ENCODE results near the gene MAPK1.
"Not testable (repeated sequence)": the region's sequence is repeated elsewhere in the genome, so short reads cannot be mapped to it uniquely, and the experiment has no call there.

MAPK1 gene

DNA sequence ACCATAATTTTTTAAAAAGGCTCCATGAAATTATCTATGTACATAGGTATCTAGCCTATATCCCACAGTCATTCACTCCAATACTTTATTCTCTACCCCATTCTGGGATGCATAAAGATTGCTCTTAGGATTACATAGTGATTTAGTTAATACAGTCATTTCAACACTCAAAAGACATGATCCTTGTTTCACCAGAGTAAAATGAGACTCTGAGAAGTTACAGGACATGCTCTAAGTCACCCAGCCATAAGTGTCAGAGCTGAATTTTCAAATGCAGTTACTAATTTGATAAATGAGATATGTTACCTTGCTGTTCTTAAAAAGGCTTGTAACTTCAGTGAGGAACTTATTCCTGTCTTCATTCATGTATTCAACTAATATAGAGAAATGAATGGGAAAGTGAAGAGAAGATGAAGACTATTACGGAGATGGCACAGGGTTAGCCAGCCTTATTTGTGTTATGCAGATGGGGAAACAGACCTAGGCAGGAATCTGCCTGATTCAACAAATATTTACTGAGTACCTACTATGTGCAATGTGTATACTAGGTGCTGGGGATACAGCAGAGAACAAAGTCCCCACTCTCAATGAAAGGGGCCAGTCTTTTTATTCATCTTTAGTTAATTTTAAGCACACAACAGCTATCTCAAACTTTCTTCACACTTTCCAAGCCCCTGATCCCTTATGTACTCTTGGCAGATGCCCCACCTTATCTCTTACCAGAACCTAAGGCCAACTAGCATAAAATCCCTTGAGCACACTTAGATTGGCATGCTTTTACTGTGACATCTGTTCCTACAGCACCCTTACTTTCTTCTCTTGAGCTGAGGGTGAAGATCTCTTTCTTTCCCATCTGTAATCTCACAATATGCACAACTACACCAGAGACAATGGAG is 21.6 kb downstream of the MAPK1 start:
- DNase-seq: no peak

DNA sequence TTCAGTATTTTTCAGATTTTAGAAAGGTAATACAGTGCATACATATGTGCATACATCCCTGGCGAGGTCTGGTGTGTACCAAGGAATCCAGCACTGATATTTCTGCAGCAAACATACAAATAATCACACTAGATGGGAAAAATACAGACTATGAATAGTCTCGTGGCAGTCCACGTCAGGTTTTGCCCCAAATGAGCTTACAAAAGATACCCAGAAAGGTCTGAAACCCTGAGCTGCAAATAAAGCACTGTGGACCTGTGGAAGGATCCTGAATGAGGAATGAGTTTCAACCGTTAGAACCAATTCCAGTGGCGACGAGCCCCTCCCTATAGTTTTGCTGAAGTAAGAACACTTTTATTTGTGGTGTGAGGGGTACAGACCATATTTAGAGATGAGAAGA is 24.5 kb downstream of the MAPK1 start:
- no peak for DNase-seq

DNA sequence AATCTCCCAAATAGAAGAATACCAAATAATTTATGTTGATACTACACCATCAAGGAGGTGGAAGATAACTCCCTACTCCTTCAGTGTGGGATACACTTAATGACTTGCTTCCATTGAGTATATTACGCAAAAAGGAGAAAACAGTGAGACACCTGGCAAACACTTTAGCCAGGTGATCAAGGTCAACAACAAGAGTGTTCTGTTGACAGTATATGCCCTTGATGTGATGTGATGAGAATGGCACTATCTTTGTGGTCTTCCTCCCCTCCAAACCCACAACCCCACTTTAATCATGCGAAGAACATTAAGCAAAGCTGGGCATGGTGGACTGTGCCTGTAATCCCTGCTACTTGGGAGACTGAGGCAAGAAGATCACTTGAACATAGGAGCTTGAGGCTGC is 26.0 kb downstream of the MAPK1 start:
- no peak for DNase-seq

DNA sequence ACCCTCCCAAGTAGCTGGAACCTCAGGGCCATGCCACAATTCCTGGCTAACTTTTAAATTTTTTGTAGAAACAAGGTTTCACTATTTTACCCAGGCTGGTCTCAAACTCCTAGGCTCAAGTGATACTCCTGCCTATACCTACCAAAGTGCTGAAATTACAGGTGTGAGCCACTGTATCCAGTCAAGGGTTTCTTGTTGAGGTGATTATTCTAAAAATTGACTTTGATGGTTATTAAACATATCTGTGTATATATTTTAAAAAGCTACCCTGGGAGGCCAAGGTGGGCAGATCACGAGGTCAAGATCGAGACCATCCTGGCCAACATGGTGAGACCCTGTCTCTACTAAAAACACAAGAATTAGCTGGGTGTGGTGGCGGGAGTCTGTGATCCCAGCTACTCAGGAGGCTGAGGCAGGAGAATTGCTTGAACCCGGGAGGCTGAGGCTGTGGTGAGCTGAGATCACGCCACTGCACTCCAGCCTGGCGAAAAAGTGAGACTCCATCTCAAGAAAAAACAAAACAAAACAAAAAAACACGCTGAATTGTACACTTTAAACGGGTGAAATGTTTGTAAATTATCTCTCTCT is 27.1 kb downstream of the MAPK1 start:
- no peak for DNase-seq

DNA sequence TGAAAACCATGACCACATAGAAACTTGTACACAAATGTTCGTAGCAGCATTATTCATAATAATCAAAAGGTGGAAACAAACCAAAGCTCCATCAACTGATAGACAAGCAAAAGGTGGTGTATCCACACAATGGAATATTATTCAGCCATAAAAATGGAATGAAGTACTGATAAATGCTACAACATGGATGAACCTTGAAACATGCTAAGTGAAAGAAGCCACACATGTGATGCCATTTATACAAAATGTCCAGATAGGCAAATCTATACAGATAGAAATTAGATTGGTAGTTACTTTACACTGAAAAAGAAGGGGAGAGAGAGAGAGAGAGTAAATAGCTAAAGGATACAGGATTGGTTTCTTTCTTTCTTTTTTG is 27.7 kb downstream of the MAPK1 start:
- DNase-seq: no peak

DNA sequence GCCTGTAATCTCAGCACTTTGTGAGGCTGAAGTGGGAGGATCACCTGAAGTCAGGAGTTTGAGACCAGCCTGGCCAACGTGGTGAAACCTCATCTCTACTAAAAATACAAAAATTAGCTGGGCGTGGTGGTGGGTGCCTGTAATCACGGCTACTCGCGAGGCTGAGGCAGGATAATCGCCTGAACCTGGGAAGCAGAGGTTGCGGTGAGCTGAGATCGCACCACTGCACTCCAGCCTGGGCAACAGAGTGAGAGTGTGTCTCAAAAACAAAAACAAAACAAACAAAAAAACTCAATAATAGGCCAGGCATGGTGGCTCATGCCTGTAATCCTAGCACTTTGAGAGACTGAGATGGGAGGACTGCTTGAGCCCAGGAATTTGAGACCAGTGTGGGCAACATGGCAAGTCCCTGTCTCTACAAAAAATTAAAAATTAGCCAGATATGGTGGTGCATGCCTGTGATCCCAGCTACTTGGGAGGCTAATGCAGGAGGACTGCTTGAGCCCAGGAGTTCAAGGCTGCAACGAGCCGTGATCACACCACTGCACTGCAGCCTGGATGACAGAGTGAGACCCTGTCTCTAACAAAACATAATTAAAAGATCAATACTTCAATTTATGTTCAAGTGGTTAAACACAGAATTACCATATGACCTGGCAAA is 28.2 kb downstream of the MAPK1 start:
- DNase-seq: not testable (repeated sequence)

DNA sequence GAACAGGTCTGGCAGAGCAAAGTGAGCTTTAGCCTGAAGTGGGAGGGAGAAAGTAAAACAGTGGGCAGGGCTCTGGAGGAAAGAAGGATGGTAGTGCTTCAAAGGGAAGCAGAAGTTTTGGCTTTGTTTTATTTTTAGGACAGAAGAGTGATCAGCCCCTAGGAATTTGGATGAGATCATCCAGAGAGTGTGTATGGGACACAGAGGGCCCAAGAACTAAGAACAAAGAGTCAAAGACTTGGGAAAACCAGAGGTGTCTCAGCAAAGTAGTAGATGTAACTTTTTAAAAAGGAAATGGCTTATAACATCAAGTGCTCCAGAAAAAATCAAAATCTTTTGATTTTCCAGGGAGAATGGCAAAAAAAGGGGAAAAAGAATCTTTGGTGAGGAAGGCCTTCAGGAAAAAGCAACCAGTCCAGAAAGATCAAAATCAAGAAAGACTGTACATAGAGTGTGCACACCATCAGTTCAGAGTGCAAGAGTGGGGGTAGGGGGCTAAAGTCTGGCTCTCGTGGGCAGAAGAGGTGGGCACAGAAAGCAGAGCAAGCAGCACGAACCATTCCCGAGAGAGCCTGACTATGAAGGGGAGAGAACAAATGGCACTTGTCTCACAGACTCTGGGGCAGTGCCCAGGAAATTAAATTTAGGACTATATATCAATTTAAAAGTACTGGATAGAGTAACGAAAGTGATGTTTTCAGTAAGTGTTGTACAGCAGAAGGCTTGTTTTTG is 30.0 kb downstream of the MAPK1 start:
- DNase-seq: peak; percentile 91

DNA sequence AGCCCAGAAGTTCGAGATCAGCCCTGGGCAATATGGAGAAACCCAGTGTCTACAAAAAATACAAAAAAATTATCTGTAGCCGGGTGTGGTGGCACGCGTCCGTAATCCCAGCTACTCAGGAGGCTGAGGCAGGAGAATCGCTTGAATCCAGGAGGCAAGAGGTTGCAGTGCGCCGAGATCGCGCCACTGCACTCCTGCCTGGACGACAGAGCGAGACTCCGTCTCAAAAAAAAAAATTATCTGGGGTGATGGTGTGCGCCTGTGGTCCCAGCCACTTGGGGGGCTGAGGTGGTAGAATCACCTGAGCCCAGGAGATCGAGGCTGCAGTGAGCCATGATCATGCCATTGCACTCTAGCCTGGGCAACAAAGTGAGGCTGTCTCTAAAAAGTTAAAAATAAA is 31.0 kb downstream of the MAPK1 start:
- not testable (repeated sequence) for DNase-seq

DNA sequence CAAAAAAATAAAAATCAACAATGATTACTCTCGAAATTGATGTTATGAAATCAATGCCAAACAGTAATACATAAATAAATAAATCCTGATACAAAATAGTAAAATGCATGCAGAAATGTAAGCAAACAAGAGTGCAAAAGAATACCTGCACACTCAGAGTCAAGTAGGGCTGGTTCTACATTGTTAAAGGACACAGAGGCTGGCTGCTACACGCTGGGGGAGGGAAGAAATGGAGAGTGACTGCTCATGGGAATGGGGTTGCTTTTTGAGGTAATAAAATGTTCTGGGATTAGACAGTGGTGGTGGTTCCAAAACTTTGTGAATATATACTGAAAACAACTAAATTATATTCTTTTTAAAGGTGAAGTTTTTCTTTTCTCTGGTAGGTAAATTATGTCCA is 32.1 kb downstream of the MAPK1 start:
- no peak for DNase-seq

DNA sequence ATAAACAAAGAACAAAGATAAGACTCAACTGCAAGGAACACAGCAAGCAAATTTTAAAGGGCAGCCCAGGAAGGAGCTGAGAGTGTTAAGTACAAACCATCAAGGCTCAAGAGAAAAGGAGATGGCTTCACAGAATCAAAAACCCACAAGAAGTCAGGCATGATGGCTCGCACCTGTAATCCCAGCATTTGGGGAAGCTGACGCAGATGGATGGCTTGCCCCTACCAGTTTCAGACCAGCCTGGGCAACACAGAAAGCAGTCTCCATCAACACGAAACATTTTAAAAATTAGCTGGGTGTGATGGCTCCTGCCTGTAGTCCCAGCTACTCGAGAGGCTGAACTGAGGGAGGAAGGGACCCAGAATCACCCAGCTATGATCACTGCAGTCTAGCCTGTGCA is 32.6 kb downstream of the MAPK1 start:
- DNase-seq: no peak

DNA sequence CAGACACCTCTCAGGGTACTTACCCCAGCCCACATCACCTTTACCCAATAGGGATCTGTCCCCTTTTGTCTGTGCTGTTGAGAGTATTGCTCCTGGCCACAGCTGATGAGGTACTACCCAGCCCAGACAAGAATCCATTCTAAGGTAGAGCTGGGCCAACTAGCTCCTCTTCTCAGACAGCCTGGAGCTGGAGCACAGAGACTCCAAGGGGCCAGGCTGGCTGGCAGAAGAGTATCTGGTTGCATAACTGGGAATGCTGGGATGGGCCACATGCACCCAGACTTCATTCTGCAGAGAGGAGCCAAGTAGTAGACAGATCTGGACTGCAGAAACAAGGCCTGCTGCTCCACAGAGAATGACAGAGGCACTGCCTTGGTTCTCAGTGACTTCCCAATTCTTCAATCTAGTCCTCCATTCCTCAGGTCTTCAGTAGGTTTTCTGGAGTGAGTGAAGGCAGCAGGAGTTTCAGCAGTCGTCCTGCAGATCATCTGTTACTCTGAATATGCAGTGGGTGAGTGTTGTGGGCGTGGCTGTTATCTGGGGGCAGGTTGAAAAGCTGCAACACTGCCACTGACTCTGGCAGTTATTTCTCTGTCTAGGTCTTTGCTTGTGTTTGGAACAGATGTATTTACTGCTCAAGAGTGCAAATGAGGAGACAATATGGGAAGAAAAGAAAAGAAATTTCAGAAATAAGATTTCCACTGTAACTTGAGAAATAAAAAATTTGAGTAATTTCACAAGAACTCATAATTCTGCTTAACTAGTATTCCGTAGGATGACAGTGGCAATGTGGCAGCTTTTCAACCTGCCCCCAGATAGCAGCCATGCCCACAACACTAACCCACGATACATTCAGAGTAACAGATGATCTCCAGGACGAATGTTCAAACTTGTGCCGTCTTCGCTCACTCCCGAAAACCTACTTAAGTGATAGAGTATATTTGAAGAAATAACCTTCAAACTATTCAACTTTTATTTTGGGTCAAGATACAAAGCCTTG is 34.9 kb downstream of the MAPK1 start:
- peak; percentile 11 for DNase-seq

DNA sequence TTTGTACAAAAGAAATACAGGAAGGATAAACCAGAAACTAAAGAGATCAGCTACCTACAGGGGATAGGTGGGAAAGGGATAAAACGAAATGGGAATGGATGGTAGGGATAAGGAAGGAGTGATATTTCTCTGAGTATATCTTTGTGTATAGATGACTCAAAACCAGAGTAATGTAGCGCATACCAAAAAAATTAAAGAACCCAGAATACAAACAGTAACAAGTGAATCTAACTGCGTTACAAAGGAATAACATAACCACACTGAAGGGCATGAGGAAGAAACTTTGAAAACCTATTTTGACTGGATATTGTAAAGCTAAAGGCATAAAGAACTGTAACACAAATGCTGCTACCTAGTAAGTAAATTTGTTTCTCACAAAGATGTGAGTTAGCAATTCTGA is 37.9 kb downstream of the MAPK1 start:
- DNase-seq: peak; percentile 5

DNA sequence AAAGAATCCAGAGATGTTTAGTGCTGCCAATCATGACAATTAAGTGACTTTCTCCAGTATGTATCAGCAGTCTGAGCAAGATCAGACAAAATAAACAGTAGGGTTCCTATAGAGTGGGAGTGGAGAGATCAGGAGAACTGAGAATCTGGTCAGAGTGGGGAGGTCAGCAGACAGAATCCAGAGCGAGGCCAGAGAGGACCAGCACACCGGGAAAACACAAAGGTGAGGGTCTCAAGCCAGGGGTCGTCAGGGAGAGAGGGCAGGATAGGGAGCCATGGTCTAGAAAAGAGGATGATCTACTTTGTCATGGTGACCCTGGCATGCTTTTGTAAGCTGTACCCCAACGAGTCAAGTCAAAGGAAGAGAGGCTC is 39.2 kb downstream of the MAPK1 start:
- no peak for DNase-seq

DNA sequence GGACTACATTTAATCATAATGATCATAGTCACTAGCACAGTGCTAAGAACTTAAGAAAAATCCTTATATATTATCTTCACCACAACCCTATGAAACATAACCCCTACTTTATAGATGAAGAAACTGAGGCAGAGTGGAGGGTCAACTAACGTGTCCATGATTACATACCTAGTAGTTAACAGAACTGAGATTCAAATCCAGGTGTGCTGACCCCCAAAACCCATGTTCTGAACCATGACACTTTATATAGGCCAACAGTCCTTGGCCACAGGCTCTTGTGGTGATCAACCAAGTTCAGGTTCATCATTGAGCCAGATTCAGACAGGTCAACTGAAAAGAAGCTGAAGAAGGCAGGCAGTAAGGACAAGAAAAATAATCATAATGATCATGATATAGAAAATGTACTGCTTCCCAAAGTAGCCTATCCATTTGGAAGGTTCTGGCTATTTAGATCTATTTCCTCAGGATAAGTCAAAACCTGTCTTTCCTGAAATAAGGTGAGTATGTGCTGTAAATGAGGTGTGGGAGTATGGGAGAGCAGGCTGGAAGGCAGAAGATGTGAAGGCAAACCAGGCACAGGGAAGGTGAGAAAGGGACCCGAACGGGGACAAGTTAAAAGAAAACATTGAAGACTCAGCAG is 39.7 kb downstream of the MAPK1 start:
- no peak for DNase-seq

DNA sequence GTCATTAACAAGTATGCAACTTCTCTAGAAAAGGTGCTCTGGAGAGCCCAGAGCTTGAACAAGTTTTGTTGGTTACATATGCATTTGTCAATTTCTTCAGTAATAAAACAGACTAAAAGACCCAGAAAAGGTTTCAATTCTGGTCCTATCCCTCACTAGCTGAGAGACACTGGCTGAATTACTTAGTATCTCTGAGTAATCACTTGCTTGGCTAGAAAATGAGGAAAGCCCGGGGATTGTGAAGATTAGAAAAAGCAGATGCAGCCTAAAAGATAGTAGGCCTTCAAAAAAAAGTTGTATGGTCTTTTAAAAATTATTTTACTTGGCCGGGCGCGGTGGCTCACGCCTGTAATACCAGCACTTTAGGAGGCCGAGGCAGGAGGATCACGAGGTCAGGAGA is 41.2 kb downstream of the MAPK1 start:
- DNase-seq: no peak

DNA sequence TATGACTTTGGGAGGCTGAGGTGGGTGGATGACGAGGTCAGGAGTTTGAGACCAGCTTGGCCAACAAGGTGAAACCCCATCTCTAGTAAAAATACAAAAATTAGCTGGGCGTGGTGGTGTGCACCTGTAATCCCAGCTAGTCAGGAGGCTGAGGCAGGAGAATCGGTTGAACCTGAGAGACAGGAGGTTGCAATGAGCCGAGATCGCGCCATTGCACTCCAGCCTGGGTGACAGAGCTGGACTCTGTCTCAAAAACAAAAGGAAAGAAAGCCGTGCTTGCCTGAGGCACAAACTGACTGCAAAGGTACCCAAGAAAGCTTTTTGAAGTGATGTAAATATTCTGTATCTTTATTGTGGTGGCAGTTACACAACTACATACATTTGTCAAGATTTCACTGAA is 42.5 kb downstream of the MAPK1 start:
- DNase-seq: not testable (repeated sequence)

DNA sequence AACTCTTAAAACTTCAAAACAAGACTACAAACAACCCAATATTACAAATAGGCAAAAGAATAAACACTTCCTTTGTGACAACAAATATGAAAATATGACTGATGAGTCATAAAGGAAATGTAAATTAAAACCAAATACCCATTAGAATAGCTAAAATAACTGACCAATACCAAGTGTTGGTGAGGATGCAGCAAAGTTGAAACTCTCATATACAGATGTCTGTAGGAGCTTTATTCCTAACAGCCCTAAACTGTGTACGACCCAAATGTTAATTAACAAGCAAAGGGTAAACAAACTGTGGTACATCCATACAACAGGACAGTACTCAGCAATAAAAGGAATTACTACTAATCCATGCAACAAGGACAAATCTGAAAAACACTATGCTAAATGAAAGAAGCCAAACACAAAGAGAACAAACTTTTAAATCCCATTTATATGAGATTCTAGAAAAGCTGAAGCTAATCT is 43.0 kb downstream of the MAPK1 start:
- no peak for DNase-seq

DNA sequence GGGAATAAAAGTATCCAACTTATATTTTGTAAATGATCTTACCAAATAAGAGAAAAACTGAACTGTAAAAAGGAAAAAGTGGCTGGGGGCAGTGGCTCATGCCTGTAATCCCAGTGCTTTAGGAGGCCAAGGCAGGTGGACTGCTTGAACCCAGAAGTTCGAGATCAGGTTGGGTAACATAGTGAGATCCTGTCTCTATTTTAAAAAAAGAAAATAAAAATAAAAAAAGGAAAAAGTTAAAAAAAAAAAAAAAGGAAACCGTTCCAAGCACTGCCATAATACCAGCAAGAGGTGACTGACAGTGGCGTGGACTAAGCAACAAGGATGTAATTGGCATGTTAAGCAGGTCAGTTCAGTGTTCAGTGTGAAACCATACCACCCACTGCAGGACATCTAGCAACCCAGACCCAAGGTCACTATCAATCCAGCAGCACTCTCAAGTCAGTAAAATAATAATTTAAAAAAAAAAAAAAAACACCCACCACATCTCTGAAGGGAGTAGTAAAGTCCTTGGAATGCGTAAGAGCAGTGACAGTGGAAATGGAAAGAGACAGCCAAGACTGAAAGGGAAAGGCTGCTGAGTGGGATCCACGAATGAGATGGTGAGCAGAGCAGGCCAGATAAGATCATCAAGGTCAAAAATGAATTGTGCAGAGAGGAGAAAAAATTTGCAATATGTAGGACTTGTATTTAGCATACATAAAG is 43.6 kb downstream of the MAPK1 start:
- DNase-seq: peak; percentile 67

DNA sequence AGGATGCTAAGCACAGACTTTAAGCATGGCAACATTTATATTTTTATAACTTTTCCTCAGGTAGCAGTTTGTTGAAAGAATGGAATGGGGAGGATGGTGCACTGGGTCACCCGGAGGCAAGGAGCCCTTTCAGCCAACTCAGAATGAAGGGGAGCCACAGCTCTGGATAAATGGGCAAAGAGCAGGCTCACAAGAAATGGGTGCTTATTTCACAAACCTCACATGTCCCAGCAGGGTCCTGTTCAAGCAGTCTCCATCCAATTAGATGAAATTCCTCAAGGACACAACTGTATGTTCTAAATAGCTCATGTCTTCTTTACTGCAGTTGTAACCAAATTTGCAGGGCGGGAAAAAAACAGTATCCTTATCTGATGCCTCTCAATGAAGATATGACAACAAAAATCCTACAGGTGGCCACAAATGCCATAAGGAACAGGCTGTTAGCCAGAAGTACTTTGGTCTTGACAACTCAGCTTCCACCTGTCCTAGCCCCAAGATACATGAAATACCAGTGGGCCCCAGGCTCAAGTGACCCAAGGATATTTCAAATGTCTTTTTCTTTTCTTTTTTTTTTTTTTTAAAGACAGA is 48.2 kb downstream of the MAPK1 start:
- no peak for DNase-seq

DNA sequence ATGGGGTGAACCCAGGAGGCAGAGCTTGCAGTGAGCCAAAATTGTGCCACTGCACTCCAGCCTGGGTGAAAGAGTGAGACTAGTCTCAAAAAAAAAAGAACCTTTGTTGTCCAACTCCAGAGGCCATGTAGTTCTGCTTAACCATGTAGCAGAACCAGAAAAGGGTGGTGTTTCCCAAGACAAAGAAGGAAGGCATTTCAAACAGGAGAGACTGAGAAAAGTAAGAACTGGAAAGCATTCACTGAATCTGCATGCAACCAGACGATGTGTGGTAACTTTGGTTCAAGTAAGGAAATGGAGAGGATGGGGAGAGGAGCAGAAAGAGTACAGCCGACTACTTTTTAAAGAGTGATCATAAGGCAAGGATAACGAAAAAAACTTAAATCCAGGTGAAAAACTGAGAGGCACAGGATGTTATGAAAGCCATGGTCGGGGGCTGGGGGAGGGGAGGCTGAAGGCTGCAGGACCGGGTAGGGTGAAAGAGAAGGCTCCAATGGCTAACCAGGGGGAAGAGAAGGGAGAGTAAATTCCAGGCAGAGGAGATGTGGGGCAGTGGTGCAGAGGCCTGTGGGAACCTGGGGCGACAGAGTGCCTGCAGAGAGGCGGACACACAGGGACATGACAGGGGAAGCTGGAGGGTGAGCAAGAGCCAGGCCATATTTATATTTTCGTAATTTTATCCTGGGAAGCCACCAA is 48.8 kb downstream of the MAPK1 start:
- DNase-seq: no peak
